ENCODE results near the gene HPGD. TPM values are rescaled to one million over a fixed set of nuclear protein-coding genes. Genes with fewer than 3 reads are reported as not detected.

The HPGD gene
- total and polyA plus RNA-seq, 2 of the 8 experiments (the other 6 are each of a cell fraction or from before 2014, with no cell fraction given): 1.1 to 1.3 TPM

- TF ChIP-seq CHD7 (IDR thresholded peaks at IDR 0.05; ENCODE audit: insufficient replicate concordance, low read length): no peak
- TF ChIP-seq RBBP5 (IDR thresholded peaks at IDR 0.05; ENCODE audit: borderline replicate concordance, low read depth, low read length): no peak
- TF ChIP-seq SIRT6 (IDR thresholded peaks at IDR 0.05; ENCODE audit: low read length): no peak
- TF ChIP-seq HDAC2 (IDR thresholded peaks at IDR 0.05; ENCODE audit: borderline replicate concordance in 1 of 2, low read depth in 2 of 2, low read length in 2 of 2): no peak
- TF ChIP-seq CEBPB (IDR thresholded peaks at IDR 0.05; ENCODE audit: low read depth, low read length): no peak
- TF ChIP-seq TAF7 (optimal IDR thresholded peaks at IDR 0.05; ENCODE audit: borderline replicate concordance, low read depth, low read length): no peak
- no peak for TF ChIP-seq TCF12 (IDR thresholded peaks at IDR 0.05; ENCODE audit: low read depth, low read length)
- TF ChIP-seq NRF1 (IDR thresholded peaks at IDR 0.05; ENCODE audit: low read depth, low read length): no peak
- TF ChIP-seq KDM1A (IDR thresholded peaks at IDR 0.05; ENCODE audit: borderline replicate concordance, low read length): no peak
- no peak for TF ChIP-seq POLR2A (IDR thresholded peaks at IDR 0.05; ENCODE audit: control extremely low read depth in 1 of 2, low read depth in 2 of 2, low read length in 2 of 2)
These were observed 19.1 kb downstream of the HPGD start (continued) for GRCh38 chr4:174503079-174503715.
